Measurements from ENCODE around the gene RCL1. TPM values are rescaled to one million over a fixed set of nuclear protein-coding genes. Genes with fewer than 3 reads are reported as not detected.

The RCL1 gene
- total and polyA plus RNA-seq, 2 donors (not counting 3 experiments of a cell fraction or from before 2014, with no cell fraction given) = 12.9 to 13.2 TPM

- no peaks in the 10 kb centered on the region for H3K27me3 ChIP-seq (ENCODE audit: control insufficient read depth in 2 of 2, insufficient read depth in 2 of 2, low read length in 2 of 2)
- DNase-seq (ENCODE audit: low read depth, low spot score) (peak; percentile 76), FAIRE-seq (peak; percentile 91)
- no peak overlapping the region for H3K9ac ChIP-seq (replicated peaks; ENCODE audit: extremely low read depth, insufficient read depth, low read length)
- CTCF ChIA-PET = interaction anchor here (0.7 to 10.1 kb wide), 45 partner anchors 9 to 1012 kb away, joined by 3 to 215 read pairs (median 5); partner anchors contain the start of genes INSL6, JAK2, RCL1 and RIC1
- intact Hi-C loops (cut with micrococcal nuclease) = loop anchor here (1.0 to 10.0 kb wide), 5 partner anchors 31 to 503 kb away; partner anchors contain the start of gene RCL1
- TF ChIP-seq FOS (IDR thresholded peaks at IDR 0.05; ENCODE audit: borderline replicate concordance, insufficient read depth, low read length) (peak; percentile 3), MYC (IDR thresholded peaks at IDR 0.05; ENCODE audit: low read depth, low read length) (no peak)
- TF ChIP-seq, protein P1, sequence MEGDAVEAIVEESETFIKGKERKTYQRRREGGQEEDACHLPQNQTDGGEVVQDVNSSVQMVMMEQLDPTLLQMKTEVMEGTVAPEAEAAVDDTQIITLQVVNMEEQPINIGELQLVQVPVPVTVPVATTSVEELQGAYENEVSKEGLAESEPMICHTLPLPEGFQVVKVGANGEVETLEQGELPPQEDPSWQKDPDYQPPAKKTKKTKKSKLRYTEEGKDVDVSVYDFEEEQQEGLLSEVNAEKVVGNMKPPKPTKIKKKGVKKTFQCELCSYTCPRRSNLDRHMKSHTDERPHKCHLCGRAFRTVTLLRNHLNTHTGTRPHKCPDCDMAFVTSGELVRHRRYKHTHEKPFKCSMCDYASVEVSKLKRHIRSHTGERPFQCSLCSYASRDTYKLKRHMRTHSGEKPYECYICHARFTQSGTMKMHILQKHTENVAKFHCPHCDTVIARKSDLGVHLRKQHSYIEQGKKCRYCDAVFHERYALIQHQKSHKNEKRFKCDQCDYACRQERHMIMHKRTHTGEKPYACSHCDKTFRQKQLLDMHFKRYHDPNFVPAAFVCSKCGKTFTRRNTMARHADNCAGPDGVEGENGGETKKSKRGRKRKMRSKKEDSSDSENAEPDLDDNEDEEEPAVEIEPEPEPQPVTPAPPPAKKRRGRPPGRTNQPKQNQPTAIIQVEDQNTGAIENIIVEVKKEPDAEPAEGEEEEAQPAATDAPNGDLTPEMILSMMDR (IDR thresholded peaks at IDR 0.05; ENCODE audit: extremely low read depth in 1 of 2, insufficient read depth in 1 of 2, low read depth in 1 of 2, low read length in 2 of 2) = peak; percentile 73 to 74
- peak overlapping the region in 1 of 3 experiments; percentile 34 for H3K4me3 ChIP-seq (replicated peaks in 1 of 3; ENCODE audit: insufficient read depth in 1 of 3, low read depth in 1 of 3, low read length in 3 of 3)
- peak overlapping the region; percentile 54 for H2AFZ ChIP-seq (ENCODE audit: low read depth, low read length)
- no peaks in the 10 kb centered on the region for H4K20me1 ChIP-seq (replicated peaks; ENCODE audit: control insufficient read depth, extremely low read depth, insufficient read depth, low read length)
- no TSS peak for BruUV-seq (replicated peaks)
- peak overlapping the region; percentile 39 for H3K27ac ChIP-seq (ENCODE audit: insufficient read depth, low read depth, low read length)
- dilution Hi-C loops (cut with MboI; ENCODE audit: extremely low pct_ligation_motif_present, low sequenced_read_pairs) = no loop called here
- no peaks in the 10 kb centered on the region for H3K9me3 ChIP-seq (replicated peaks; ENCODE audit: control insufficient read depth, insufficient read depth, low read length)
- H3K36me3 ChIP-seq (ENCODE audit: control insufficient read depth in 2 of 2, extremely low read depth in 1 of 2, insufficient read depth in 2 of 2, low read length in 2 of 2) = no peaks in the 10 kb centered on the region
- H3K9me1 ChIP-seq (replicated peaks; ENCODE audit: control insufficient read depth, extremely low read depth, insufficient read depth, low read length) = no peaks in the 10 kb centered on the region
- H3K4me2 ChIP-seq (ENCODE audit: insufficient read depth, low read length) = peak overlapping the region; percentile 87
- POLR2A ChIA-PET = interaction anchor here (1.5 kb wide), 1 partner anchor 223 kb away, joined by 5 read pairs; the partner anchor contains the start of gene JAK2
- H3K4me1 ChIP-seq (ENCODE audit: control insufficient read depth, extremely low read depth, insufficient read depth, low read length) = peaks cover 13% of the 10 kb centered on the region
- H3K79me2 ChIP-seq (ENCODE audit: control insufficient read depth, insufficient read depth, low read length) = no peaks in the 10 kb centered on the region
Measured at GRCh38 chr9:4762108-4762885, 30.4 kb upstream of the RCL1 start.

Data from endothelial cell of umbilical vein (primary cell).